T-helper 1 cell (primary cell): ENCODE results near the gene IL12RB2.
"Not testable (repeated sequence)": the region's sequence is repeated elsewhere in the genome, so short reads cannot be mapped to it uniquely, and the experiment has no call there.

Experiments used
- DNase-seq, 5 donors: peaks; one replicate each; pipeline ENCODE4 v3.0.0-alpha.2; 2012 to 2020

IL12RB2 gene

GRCh38 chr1:67431869-67432578 is 124.4 kb downstream of the IL12RB2 start:
- no peak for DNase-seq

GRCh38 chr1:67432745-67433144 is 125.1 kb downstream of the IL12RB2 start:
- DNase-seq = no peak

- DNase-seq = no peak
Observed at GRCh38 chr1:67433837-67434236, 126.2 kb downstream of the IL12RB2 start.

GRCh38 chr1:67434491-67434890 is 126.8 kb downstream of the IL12RB2 start:
- no peak for DNase-seq

DNA sequence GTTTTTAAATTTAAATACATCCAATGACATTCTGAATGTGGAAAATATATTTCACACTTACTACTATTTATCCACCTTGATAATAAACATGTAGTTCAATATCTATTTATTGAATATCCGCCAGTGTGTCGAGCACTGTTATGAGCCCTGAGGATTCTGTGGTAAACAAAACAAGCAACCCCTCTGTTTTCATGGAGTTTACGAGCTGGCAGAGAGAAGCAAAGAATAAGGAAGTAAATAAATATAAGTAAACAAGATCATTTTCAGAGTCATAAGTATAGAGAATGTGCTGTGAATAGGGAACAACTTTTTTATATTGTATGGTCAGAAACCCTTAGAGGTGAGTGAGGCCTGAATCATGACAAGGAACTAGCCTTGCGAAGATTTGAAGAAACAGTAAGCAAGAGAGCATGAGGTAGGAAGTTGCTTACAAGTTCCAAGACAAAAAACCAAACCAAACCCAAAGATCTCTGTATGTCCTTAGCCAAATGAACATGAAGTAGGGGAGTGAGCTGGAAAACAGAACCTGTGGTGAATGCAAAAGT is 128.9 kb downstream of the IL12RB2 start:
- no peak for DNase-seq

DNA sequence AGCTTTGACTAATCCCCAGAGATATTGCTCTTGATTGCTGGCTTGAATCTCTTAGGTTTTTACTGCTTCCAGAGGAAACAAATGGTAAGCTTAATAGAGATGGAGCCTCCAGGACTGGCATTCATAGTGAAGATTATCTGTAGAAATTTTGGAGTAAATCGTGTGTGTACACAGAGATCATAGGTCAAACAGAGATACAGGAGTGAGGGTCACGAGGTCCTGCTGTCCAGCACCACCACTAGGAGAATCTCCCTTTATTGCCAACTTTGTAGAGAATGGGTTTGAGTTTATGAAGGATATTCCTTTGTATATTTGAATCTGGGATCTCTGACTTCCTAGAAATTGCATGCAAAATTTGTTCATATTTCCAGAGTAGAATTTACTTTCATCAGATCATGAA is 130.3 kb downstream of the IL12RB2 start:
- no peak for DNase-seq

DNA sequence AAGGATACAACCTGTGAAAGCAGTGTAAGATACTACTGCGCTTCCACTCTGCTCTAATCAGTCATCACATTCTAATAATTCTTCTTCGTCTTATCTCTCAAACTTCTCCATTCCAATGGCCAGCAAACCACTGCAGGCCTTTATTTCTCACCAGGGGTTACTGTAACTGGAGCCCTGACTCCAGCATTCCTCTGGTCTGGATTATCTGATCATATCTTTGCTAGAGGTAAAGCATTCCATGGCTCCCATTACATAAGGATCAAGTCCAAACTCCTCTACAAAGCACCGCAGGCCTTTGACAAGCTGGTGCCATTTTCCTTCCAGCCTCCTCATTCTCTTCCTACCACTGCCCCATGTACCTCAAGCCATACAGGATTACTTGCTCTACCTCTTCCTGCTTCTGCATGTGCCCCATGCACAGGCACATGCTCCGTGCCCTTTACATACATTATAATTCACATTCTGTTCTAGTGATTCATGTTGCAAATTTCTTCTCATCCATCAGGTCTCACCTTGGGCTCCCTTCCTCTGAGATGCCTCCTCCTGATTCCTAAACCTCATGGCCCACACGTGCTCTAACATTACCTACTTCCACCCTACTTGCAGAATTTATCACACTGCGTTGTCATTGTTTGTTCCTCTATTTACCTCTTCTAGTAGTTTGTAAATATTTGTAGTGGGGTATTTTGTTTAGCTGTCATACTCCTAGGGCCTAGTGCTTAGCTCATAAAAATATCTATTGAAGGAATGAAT is 131.8 kb downstream of the IL12RB2 start:
- no peak for DNase-seq

DNA sequence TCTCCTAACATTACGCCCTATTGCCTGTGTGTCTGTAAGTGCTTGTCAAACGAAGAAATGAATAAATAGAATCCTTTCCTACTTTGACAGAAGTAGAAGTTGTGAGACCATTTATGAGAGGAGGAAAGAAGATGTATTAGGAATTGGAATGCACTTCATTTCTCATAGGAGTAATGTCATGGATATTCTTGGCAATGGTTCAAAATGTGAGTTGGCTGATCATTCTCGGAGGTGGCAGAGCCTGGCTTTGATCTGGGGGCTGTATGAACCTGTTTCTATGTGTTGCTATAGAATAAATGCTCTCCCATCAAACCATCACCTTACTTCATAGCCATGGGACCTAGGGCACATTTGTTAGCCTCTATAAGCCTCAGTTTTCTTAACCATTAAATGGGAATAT is 132.7 kb downstream of the IL12RB2 start:
- DNase-seq = no peak

DNA sequence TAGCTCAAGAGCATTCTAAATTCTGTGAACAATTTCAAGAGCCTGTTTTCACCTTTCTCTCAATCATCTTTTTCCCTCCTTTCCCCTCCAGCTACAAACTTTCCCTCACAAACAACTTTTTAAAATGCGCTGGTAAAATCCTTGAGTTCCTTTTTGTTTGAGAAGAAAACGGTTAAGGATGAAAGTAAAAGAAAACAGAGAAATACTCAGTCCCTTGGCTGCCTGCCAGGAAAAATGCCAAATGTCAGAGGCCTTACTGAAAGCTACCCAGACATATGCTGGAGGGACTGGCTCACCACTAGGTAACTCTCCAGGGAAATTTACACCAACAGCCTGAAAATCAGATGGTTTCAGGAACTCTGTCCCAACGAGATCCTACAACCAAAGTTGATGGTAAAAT is 133.5 kb downstream of the IL12RB2 start:
- no peak for DNase-seq

DNA sequence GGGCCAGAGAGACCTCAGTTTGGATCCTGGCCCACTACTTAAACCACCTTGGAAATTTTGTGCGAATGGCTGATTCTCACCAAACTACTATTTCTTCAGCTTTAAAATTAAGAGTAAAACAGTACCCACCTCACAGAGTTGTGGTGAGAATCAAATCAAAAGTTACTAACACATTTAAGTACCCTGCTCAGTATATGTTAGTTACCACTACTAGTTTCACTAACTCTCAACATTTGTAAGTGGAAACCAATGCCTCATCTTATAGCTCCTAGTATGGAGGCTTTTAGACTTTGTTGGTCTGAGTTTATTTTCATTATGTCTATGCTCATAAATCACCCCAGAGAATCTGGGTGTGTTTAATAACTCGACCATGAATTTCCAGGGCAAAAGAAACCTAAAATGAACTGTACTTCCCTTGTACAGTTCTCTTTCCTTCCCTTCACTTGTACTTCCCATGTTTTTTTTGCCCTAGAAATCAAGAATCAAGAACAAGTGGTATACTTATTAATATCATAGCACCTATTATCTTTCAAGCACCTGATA is 134.1 kb downstream of the IL12RB2 start:
- no peak for DNase-seq

- not testable (repeated sequence) for DNase-seq
Observed at GRCh38 chr1:67446014-67446413, 138.3 kb downstream of the IL12RB2 start.
